HG03139 (cell line): ENCODE results near the gene TRPC1.
A peak's percentile ranks its signal among the peaks of the same experiment; 100 is the strongest.
"Not testable (repeated sequence)": the region's sequence is repeated elsewhere in the genome, so short reads cannot be mapped to it uniquely, and the experiment has no call there.

Experiments used
- ATAC-seq: cut with Tn5 transposase; IDR thresholded peaks from one replicate; pipeline ENCODE4 v1.9.1; 2021; ENCODE audit not compliant: unreplicated experiment

TRPC1 gene

GRCh38 chr3:142752605-142753004 is 28.8 kb downstream of the TRPC1 start:
- not testable (repeated sequence) for ATAC-seq

- no peak for ATAC-seq
These were observed 30.7 kb downstream of the TRPC1 start for GRCh38 chr3:142754494-142754893.

DNA sequence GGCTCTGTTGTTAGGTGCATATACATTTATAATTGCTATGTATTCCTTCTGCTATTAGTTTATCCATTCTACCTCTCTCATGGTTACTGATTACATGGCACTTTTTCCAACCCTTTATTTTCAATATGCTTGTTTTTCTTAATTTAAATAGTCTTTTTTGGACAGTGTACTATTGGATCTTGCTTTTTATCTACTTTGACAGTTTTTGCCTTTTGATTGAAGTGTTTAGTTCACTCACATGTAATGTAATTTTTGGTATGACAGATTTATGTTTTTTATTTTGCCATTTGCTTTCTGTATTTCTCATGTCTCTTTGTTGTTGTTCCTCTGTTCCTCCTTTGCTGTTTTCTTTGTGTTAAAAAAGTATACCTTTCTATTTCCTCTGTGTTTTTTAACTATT is 44.5 kb downstream of the TRPC1 start:
- no peak for ATAC-seq

- ATAC-seq: no peak
These were observed 54.1 kb downstream of the TRPC1 start for GRCh38 chr3:142777927-142778326.

DNA sequence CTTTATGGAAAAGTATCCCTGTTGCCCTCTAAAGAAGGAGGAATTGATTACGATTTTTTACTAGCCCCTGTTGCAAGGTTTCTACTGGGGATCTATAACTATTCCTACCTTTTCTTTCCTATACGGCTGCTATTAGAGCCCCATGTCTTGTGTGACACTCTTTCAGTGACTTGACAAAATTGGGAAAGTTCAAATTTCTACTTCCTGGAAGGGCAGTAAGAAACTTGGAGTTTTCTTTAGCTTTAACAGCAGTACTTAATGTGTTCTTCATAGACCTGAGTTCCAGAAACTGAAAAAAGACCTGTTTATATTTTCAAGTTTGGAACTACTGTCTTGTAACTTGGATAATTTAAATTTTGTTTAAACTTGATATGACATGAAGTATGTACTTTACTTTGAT is 54.7 kb downstream of the TRPC1 start:
- no peak for ATAC-seq

DNA sequence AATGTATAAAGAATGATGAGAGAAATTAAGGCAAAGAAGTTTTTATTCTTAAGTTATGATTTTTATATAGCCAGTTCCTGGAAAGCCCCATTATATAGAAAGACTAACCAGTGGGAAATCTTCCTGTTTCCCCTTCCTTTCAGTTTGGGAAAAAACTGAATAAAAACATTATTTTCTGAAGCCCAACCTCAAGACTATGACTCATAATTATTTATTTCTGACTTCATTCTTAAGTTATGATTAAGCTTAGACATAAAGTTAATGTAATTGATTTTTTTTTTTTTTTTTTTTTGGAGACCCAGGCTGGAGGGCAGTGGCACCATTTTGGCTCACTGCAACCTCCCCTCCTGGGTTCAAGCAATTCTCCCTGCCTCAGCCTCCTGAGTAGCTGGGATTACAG is 55.8 kb downstream of the TRPC1 start:
- ATAC-seq: no peak

DNA sequence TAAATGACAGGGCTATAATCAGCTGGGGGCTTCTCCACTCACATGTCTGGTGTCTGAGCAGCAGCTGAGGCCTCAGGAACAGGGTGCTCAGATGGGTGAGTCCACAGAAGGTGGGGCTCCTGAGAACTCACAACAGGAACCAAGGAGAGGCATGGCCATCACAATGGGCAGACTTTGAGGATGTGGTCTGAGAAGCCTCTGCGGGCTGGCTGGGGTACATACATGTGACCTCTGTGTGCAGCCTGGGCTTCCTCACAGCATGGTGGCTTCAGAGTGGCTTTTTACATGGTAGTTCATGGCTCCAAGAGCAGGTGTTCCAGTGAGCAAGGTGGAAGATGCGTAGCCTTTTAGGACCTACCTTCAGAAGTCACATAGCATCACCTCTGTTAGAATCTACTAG is 58.8 kb downstream of the TRPC1 start:
- no peak for ATAC-seq

DNA sequence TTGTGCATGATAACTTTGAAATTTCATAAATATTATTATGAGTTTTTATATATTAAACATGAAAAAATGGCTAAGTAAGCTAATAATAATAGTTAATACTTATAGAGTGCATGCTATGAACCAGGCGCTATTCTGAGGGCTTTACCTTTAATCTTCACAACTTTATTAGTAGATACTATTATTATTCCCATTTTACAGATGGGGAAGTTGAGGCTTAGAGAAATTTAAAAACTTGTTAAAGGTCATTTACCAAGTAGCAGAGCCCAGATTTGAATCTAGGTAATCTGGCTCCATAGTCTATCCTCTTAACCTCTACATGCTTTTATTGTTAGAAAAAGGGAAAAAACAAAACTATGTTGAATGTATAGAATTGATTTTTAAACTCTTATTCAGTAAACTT is 60.4 kb downstream of the TRPC1 start:
- no peak for ATAC-seq

- no peak for ATAC-seq
These were observed 62.2 kb downstream of the TRPC1 start for GRCh38 chr3:142785996-142786395.

DNA sequence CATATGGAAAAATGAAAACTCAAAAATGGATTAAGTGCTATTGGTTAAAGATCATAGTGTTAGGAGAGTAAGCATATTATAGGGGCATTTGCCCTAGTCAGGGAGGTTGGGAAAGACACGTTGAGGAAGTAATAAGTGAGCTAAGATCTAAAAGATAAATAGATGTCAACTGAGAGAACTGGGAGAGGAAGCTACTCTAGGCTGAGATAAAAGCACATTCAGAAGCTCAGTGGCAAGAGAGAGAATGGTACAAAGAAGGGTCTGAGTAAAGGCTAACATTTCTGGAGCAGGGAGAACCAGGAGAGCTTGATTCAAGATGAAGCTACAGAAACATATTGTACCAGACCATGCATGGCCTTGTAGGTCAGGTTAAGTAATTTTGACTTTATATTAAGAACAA is 63.9 kb downstream of the TRPC1 start:
- no peak for ATAC-seq

GRCh38 chr3:142794508-142794907 is 70.7 kb downstream of the TRPC1 start:
- no peak for ATAC-seq

- no peak for ATAC-seq
These were observed 71.5 kb downstream of the TRPC1 start for GRCh38 chr3:142795332-142795731.

DNA sequence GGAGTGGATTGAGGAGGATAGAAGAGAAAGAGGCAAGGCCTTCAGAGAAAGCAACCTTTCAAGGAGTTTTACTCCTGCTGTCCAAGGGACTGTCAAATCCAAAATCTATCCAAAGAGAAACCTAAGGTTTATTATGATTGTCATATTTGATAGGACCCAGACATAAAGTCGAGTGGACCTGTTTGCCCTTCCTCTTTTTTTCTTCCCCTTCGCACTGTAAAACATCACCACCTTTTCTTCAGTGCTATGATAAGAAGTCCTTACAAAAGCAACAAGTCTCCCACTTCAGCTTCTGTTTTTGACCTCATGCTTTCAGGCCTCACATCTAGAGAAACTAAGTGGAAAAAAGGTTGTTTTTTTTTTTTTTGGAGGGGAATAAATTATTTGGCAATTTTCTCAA is 73.0 kb downstream of the TRPC1 start:
- no peak for ATAC-seq

GRCh38 chr3:142801746-142802145 is 77.9 kb downstream of the TRPC1 start:
- ATAC-seq: no peak

DNA sequence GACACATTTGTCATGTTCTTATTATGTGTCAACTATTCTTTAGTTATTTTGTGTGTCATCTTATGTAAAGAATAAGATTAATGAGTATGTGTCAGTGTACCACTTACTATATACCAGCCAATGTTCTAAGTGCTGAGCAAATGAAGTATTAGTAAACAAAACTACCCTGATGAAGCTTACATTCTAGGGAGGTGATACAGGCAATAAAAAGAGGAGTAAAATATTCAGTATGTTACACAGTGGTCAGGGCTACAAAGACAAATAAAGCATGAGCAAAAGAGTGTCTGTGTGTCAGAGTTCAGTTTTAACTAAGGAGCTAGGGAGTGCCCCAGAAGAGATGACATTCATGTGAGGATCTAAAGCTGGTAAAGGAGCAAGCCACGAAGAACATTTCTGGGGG is 79.1 kb downstream of the TRPC1 start:
- ATAC-seq: no peak

GRCh38 chr3:142808103-142808917 is 84.5 kb downstream of the TRPC1 start:
- no peak for ATAC-seq

DNA sequence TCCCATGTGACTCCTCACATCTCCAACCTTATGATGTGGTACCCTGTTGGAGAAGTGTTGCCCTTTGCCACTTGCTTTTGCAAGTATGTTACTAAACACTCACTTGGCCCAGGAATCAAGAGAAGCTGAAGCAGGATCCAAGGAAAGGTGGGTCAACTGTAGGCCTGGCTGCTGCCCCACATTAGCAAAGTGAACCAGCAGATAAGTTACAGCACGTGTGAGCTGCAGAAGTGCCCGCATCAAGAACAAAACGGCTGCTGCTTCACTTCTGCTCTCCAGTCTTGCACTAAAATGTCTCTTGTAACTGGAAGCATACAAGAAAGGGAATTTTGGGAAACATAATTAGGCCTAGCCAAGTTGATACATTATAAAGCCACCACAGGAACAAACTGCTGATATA is 85.4 kb downstream of the TRPC1 start:
- ATAC-seq: no peak

DNA sequence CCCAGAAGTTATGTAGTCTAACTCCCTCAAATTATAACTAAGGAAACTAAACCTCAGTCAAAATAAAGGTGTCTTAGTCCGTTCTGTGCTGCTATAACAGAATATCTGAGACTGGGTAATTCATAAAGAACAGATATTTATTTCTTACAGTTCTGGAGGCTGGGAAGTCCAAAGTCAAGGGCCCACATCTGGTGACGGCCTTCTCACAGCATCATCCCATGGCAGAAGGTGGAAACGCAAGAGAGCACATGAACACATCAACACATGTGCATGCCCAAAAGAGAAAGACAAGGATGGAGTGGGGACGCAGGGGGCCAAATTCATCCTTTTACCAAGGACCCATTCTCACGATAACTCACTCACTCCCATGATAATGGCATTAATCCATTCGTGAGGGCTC is 92.0 kb downstream of the TRPC1 start:
- no peak for ATAC-seq

DNA sequence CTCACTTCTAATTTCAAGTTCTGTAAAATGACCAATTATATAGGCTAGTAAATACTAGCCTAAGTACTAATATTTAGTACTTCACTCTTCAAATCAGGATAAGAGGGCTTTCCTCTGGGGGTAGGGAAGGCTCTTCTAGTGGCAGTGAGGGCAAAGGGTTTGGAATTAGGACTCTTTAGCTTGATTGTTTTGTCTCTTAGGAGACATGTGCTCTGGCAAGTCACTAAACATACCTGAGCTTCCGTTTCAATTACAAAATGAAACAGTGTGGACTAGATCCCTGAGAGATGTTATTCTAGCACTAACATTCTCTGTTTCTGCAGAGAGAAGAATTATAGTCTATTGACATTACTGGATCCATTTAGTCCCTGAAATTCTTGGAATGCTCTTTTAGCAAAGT is 93.5 kb downstream of the TRPC1 start:
- ATAC-seq: no peak

DNA sequence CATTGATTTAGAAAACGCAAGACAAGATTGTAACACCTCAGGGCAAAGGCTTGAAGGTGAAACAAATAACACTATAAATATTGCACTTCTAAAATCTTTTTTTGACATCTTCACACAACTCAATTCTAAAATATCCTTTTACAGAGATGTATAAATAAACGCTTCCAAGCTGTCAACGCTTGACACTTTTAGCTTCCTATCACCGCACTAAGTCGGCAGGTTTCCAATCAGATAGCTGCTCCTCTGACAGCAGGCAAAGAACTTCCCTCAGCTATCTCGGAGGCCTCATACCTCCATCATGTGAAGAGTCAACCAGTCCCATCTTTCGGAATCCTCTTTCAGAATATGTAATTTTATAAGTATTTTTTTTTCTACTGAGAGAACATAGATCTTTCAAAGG is 94.1 kb downstream of the TRPC1 start:
- no peak for ATAC-seq

- no peak for ATAC-seq
These were observed 94.8 kb downstream of the TRPC1 start for GRCh38 chr3:142818651-142819050.

DNA sequence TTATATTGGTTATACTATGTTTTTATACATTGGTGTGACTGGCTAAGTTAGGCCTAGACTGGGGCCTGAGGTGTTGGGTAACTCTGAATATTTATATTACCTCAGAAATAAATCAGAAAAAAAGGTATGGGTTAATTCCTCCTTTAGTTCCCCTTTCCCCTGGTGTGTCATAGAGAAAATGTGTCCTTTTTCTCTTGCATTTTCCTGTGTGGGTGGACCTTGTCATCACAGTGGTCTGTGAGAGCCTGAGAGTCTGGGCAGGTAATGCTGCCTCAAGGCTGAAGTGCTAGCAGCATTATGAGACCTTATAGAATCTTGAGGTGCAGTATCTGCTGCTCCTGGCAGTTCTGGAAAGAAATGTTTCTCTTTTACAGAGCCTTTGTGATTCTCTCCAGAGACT is 95.3 kb downstream of the TRPC1 start:
- no peak for ATAC-seq

GRCh38 chr3:142828703-142829305 is 105.0 kb downstream of the TRPC1 start:
- peak; percentile 98 for ATAC-seq
